ENCODE measurements around the gene TEX51.

TEX51 gene

DNA sequence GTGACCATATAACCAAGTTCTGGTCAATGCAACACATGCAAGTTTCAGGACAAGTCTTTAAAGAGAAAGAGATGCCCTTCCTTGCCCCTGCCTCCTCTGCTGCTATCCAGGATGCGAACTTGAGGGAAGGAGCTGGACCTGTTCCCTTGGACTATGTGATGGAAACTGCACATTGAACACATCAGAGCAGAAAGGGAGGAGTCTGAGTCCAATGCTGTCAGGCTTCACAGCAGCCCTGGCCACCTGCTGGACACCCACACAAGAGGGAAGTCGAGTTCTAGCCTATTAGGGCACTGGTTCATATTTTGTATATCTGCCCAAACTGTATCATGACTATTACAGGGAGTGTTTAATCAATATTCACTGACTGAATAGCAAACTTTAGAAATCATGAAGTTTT is 38.3 kb upstream of the TEX51 start:
- Histone ChIP-seq H3K4me3 (ENCODE audit: low read depth, low read length) (no peak overlapping the region), H3K9me3 (ENCODE audit: control insufficient read depth, insufficient read depth, low read depth, low read length) (no peaks in the 10 kb centered on the region), H3K27ac (ENCODE audit: extremely low read depth, low read depth, low read length) (no peak overlapping the region), H3K4me1 (ENCODE audit: control insufficient read depth, insufficient read depth, low read length) (no peaks in the 10 kb centered on the region), H3K36me3 (ENCODE audit: control insufficient read depth in 2 of 2, insufficient read depth in 1 of 2, low read length in 2 of 2) (no peaks in the 10 kb centered on the region)
- no peak for TF ChIP-seq ZNF626 (tag by site-specific recombination; IDR thresholded peaks at IDR 0.05)
- no peak for TF ChIP-seq ZNF707 (tag by site-specific recombination; IDR thresholded peaks at IDR 0.05)
- TF ChIP-seq ZNF292 (tag by site-specific recombination; IDR thresholded peaks at IDR 0.05; ENCODE audit: borderline replicate concordance, low read depth) = no peak
- TF ChIP-seq EGR2 (tag by site-specific recombination; IDR thresholded peaks at IDR 0.05; ENCODE audit: low read depth) = no peak
- TF ChIP-seq, protein P1, sequence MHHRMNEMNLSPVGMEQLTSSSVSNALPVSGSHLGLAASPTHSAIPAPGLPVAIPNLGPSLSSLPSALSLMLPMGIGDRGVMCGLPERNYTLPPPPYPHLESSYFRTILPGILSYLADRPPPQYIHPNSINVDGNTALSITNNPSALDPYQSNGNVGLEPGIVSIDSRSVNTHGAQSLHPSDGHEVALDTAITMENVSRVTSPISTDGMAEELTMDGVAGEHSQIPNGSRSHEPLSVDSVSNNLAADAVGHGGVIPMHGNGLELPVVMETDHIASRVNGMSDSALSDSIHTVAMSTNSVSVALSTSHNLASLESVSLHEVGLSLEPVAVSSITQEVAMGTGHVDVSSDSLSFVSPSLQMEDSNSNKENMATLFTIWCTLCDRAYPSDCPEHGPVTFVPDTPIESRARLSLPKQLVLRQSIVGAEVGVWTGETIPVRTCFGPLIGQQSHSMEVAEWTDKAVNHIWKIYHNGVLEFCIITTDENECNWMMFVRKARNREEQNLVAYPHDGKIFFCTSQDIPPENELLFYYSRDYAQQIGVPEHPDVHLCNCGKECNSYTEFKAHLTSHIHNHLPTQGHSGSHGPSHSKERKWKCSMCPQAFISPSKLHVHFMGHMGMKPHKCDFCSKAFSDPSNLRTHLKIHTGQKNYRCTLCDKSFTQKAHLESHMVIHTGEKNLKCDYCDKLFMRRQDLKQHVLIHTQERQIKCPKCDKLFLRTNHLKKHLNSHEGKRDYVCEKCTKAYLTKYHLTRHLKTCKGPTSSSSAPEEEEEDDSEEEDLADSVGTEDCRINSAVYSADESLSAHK (tag by site-specific recombination; IDR thresholded peaks at IDR 0.05) = no peak
- TF ChIP-seq ZNF624 (tag by site-specific recombination; IDR thresholded peaks at IDR 0.05) = no peak
- no peak for TF ChIP-seq ZNF488 (tag by site-specific recombination; IDR thresholded peaks at IDR 0.05)
- no peak for TF ChIP-seq KLF9 (tag by site-specific recombination; IDR thresholded peaks at IDR 0.05; ENCODE audit: low read depth)
- TF ChIP-seq KLF16 (tag by site-specific recombination; IDR thresholded peaks at IDR 0.05) = no peak
- no peak for TF ChIP-seq ZNF302 (tag by site-specific recombination; IDR thresholded peaks at IDR 0.05; ENCODE audit: low read depth)
- TF ChIP-seq ZNF660 (tag by site-specific recombination; IDR thresholded peaks at IDR 0.05) = no peak
- TF ChIP-seq ZNF146 (tag by site-specific recombination; IDR thresholded peaks at IDR 0.05) = no peak
- no peak for TF ChIP-seq ZXDB (tag by site-specific recombination; IDR thresholded peaks at IDR 0.05)
- TF ChIP-seq ZNF394 (tag by site-specific recombination; IDR thresholded peaks at IDR 0.05; ENCODE audit: borderline replicate concordance) = no peak
- TF ChIP-seq ZNF658 (tag by site-specific recombination; IDR thresholded peaks at IDR 0.05) = no peak
- no peak for TF ChIP-seq ZNF600 (tag by site-specific recombination; IDR thresholded peaks at IDR 0.05)
- POLR2A ChIA-PET = no interaction called here
- CTCF ChIA-PET = interaction anchor here (1.4 kb wide), 1 partner anchor 9 kb away, joined by 5 read pairs; no protein-coding TSS in a partner anchor

DNA sequence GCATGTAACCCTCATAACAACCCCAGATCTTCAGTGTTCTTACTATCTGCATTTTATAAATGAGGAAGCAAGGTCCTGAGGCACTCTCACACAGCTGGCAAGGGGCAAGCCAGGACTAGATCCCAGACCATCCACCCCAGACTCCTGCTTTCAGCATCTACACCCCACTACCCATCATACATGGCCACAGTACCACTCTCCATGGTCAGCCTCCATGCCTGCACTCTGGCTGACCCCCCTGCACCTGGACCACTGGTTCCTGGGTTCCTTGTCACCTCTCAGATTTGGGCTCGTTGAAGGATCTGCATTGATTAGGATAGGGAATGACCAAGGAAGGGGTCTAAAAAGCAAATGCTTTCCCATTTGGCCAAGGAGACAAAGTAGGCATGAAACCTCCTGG is 36.0 kb upstream of the TEX51 start:
- Histone ChIP-seq H3K9me3 (ENCODE audit: control insufficient read depth, insufficient read depth, low read depth, low read length) (no peaks in the 10 kb centered on the region), H3K4me3 (ENCODE audit: low read depth, low read length) (no peak overlapping the region), H3K27ac (ENCODE audit: extremely low read depth, low read depth, low read length) (no peak overlapping the region), H3K36me3 (ENCODE audit: control insufficient read depth in 2 of 2, insufficient read depth in 1 of 2, low read length in 2 of 2) (no peaks in the 10 kb centered on the region), H3K4me1 (ENCODE audit: control insufficient read depth, insufficient read depth, low read length) (no peaks in the 10 kb centered on the region)
- ChIA-PET CTCF (interaction anchor here (0.6 kb wide), 1 partner anchor 15 kb away, joined by 3 read pairs; no protein-coding TSS in a partner anchor), POLR2A (no interaction called here)
- TF ChIP-seq ZBTB7A (tag by site-specific recombination; IDR thresholded peaks at IDR 0.05; ENCODE audit: low read depth) (no peak), ZNF2 (tag by site-specific recombination; IDR thresholded peaks at IDR 0.05) (no peak), SP3 (tag by site-specific recombination; IDR thresholded peaks at IDR 0.05) (no peak), ZNF488 (tag by site-specific recombination; IDR thresholded peaks at IDR 0.05) (no peak), ZNF791 (tag by site-specific recombination; IDR thresholded peaks at IDR 0.05) (no peak), ELK4 (IDR thresholded peaks at IDR 0.05; ENCODE audit: borderline replicate concordance, low read depth, low read length) (no peak), ZNF148 (tag by site-specific recombination; IDR thresholded peaks at IDR 0.05; ENCODE audit: borderline replicate concordance) (no peak), BCL11B (tag by site-specific recombination; IDR thresholded peaks at IDR 0.05; ENCODE audit: low read depth) (no peak)

Data from HEK293 (cell line).